Peyer's patch (tissue), 4 donors: ENCODE measurements around the gene TCAIM.

Source experiments
- CTCF ChIP-seq, 6 experiments: fragments of 450-650 bp in 4 of 6; fragments of 200-600 bp in 2 of 6; sonication (generic) in 1 of 6; IDR thresholded peaks; one replicate each; pipeline ENCODE4 v1.5.1; 2017 to 2019; ENCODE audit warnings: antibody characterized with exemption in 6 of 6, mild to moderate bottlenecking in 3 of 6, moderate library complexity in 1 of 6
- POLR2A ChIP-seq, 2 donors: fragments of 450-650 bp; IDR thresholded peaks; one replicate each; pipeline ENCODE4 v1.5.1; 2017; ENCODE audit warnings: antibody characterized with exemption in 2 of 2, mild to moderate bottlenecking in 2 of 2, moderate library complexity in 2 of 2

- TF ChIP-seq CTCF (IDR thresholded peaks at IDR 0.05) (no peak), POLR2A (IDR thresholded peaks at IDR 0.05) (no peak)
These were observed 76.0 kb downstream of the TCAIM start for GRCh38 chr3:44414517-44415090.
